SKM-1 treated with dmso at 0.1 percent for 144 hours (cell line): Measurements from ENCODE around the gene PRMT7.

Experiments used
- DNase-seq: peaks from one replicate; lab custom pipeline; 2025; ENCODE audit not compliant: unreplicated experiment; lab: John Stamatoyannopoulos, UW

The PRMT7 gene

GRCh38 chr16:68345958-68346635 lies 35.3 kb downstream of the PRMT7 start:
- no peak for DNase-seq

- DNase-seq = no peak
Measured at GRCh38 chr16:68346892-68347480, 36.2 kb downstream of the PRMT7 start.

- DNase-seq = no peak
Measured at GRCh38 chr16:68347605-68348004, 36.8 kb downstream of the PRMT7 start.

GRCh38 chr16:68348639-68349445 lies 38.0 kb downstream of the PRMT7 start:
- no peak for DNase-seq

- no peak for DNase-seq
Measured at GRCh38 chr16:68349838-68350410, 39.1 kb downstream of the PRMT7 start.

GRCh38 chr16:68350813-68351350 lies 40.1 kb downstream of the PRMT7 start:
- no peak for DNase-seq

GRCh38 chr16:68351463-68351862 lies 40.6 kb downstream of the PRMT7 start:
- DNase-seq = no peak

- DNase-seq = no peak
Measured at GRCh38 chr16:68351991-68352431, 41.2 kb downstream of the PRMT7 start.

GRCh38 chr16:68353366-68353765 lies 42.5 kb downstream of the PRMT7 start:
- DNase-seq = no peak

- no peak for DNase-seq
Measured at GRCh38 chr16:68354816-68355215, 44.0 kb downstream of the PRMT7 start.

GRCh38 chr16:68355447-68356248 lies 44.8 kb downstream of the PRMT7 start:
- no peak for DNase-seq

GRCh38 chr16:68356249-68356918 lies 45.6 kb downstream of the PRMT7 start:
- peak; percentile 90 for DNase-seq

GRCh38 chr16:68356919-68357286 lies 46.1 kb downstream of the PRMT7 start:
- DNase-seq = no peak

GRCh38 chr16:68357521-68357922 lies 46.7 kb downstream of the PRMT7 start:
- no peak for DNase-seq

GRCh38 chr16:68357923-68358322 lies 47.1 kb downstream of the PRMT7 start:
- DNase-seq = no peak

GRCh38 chr16:68358951-68359350 lies 48.1 kb downstream of the PRMT7 start:
- DNase-seq = no peak

GRCh38 chr16:68359398-68360191 lies 48.8 kb downstream of the PRMT7 start:
- DNase-seq = no peak

GRCh38 chr16:68360547-68360946 lies 49.7 kb downstream of the PRMT7 start:
- DNase-seq = no peak

GRCh38 chr16:68360956-68361355 lies 50.1 kb downstream of the PRMT7 start:
- no peak for DNase-seq
